Neuronal stem cell (in vitro differentiated cells): Measurements from ENCODE around the gene EMID1.

Source experiments
- DNase-seq: peaks from one replicate; pipeline ENCODE4 v3.0.0-alpha.2; 2013; ENCODE audit warnings: low spot score
- H2AFZ ChIP-seq: one replicate; pipeline ENCODE4 v1.6.1; 2013; ENCODE audit warnings: mild to moderate bottlenecking, low read length, inconsistent platforms
- H2AK5ac ChIP-seq: 2 replicates; pipeline ENCODE4 v1.6.1; 2013; ENCODE audit warnings: low read depth, mild to moderate bottlenecking, inconsistent platforms, low read length, moderate library complexity, mixed read lengths
- H2BK120ac ChIP-seq: 2 replicates; pipeline ENCODE4 v1.6.1; 2013; ENCODE audit warnings: low read depth, mild to moderate bottlenecking, inconsistent platforms, low read length, moderate library complexity, mixed read lengths
- H2BK12ac ChIP-seq: one replicate; pipeline ENCODE4 v1.6.1; 2013; ENCODE audit warnings: low read length, inconsistent platforms
- H2BK15ac ChIP-seq: 2 replicates; pipeline ENCODE4 v1.6.1; 2013; ENCODE audit warnings: mild to moderate bottlenecking, low read length, inconsistent platforms, mixed read lengths
- H2BK5ac ChIP-seq: one replicate; pipeline ENCODE4 v1.6.1; 2013; ENCODE audit warnings: inconsistent platforms, mild to moderate bottlenecking, low read length, moderate library complexity
- H3K14ac ChIP-seq: one replicate; pipeline ENCODE4 v1.6.1; 2013; ENCODE audit warnings: low read length, inconsistent platforms
- H3K18ac ChIP-seq: 2 replicates; pipeline ENCODE4 v1.6.1; 2013; ENCODE audit warnings: low read length, inconsistent platforms
- H3K23ac ChIP-seq: 2 replicates; pipeline ENCODE4 v1.6.1; 2013; ENCODE audit warnings: low read depth, mild to moderate bottlenecking, mixed read lengths, low read length, inconsistent platforms; ENCODE audit not compliant: poor library complexity
- H3K27ac ChIP-seq: replicated peaks from 3 replicates; pipeline ENCODE4 v1.5.1; 2013; ENCODE audit warnings: low read length, inconsistent platforms
- H3K27me3 ChIP-seq, 3 experiments: 2 replicates each; pipeline ENCODE4 v1.6.1; 2013; ENCODE audit warnings: low read length in 3 of 3, mild to moderate bottlenecking in 2 of 3, inconsistent platforms in 1 of 3, low read depth in 1 of 3, mixed read lengths in 1 of 3, moderate library complexity in 1 of 3; ENCODE audit not compliant: control insufficient read depth in 3 of 3, insufficient read depth in 3 of 3
- H3K36me3 ChIP-seq, 2 donors: replicated peaks in 1 of 2; 2 replicates each; pipeline ENCODE4 v1.6.1; 2013; ENCODE audit warnings: low read length in 2 of 2; ENCODE audit not compliant: control insufficient read depth in 2 of 2, insufficient read depth in 2 of 2
- H3K4ac ChIP-seq: 2 replicates; pipeline ENCODE4 v1.6.1; 2013; ENCODE audit warnings: inconsistent platforms, mild to moderate bottlenecking, low read length, moderate library complexity
- H3K4me1 ChIP-seq, 2 donors: 1 replicate in 1 of 2; 2 replicates in 1 of 2; pipeline ENCODE4 v1.6.1; 2013; ENCODE audit warnings: low read length in 2 of 2, low read depth in 1 of 2; ENCODE audit not compliant: control insufficient read depth in 2 of 2, insufficient read depth in 1 of 2
- H3K4me2 ChIP-seq: one replicate; pipeline ENCODE4 v1.6.1; 2013; ENCODE audit warnings: mild to moderate bottlenecking, low read length, inconsistent platforms; ENCODE audit not compliant: insufficient read depth, poor library complexity, severe bottlenecking
- H3K4me3 ChIP-seq, 2 donors: 2 replicates each; pipeline ENCODE4 v1.5.1; 2013; ENCODE audit warnings: low read length in 2 of 2, mild to moderate bottlenecking in 2 of 2, inconsistent platforms in 1 of 2, moderate library complexity in 1 of 2
- H3K79me1 ChIP-seq: one replicate; pipeline ENCODE4 v1.6.1; 2013; ENCODE audit warnings: low read depth, mild to moderate bottlenecking, inconsistent platforms, low read length, moderate library complexity
- H3K9ac ChIP-seq: one replicate; pipeline ENCODE4 v1.6.1; 2013; ENCODE audit warnings: mild to moderate bottlenecking, low read depth, low read length, inconsistent platforms; ENCODE audit not compliant: poor library complexity
- H3K9me3 ChIP-seq, 2 donors: replicated peaks in 1 of 2; 2 replicates each; pipeline versions ENCODE3 to v1.6.1; 2013; ENCODE audit warnings: low read length in 2 of 2, mild to moderate bottlenecking in 2 of 2, inconsistent platforms in 1 of 2, low read depth in 1 of 2, mixed read lengths in 1 of 2, moderate library complexity in 1 of 2; ENCODE audit not compliant: control insufficient read depth in 2 of 2, insufficient read depth in 1 of 2
- H4K8ac ChIP-seq: one replicate; pipeline ENCODE4 v1.6.1; 2013; ENCODE audit warnings: low read depth, mild to moderate bottlenecking, inconsistent platforms, low read length, moderate library complexity
- H4K91ac ChIP-seq: one replicate; pipeline ENCODE4 v1.6.1; 2013; ENCODE audit warnings: low read length, low read depth, mild to moderate bottlenecking, inconsistent platforms; ENCODE audit not compliant: poor library complexity
- WGBS, 2 donors: extraction: QIAGEN DNeasy Blood & Tissue Kit; methylation state at CpG; one replicate each; pipeline ENCODE4 v1.1.7; 2013; ENCODE audit warnings: missing lambda C conversion rate in 2 of 2, mixed read lengths in 1 of 2; ENCODE audit not compliant: insufficient read length in 2 of 2, insufficient replicate concordance in 1 of 2; ENCODE audit errors: extremely low coverage in 2 of 2; 5-methylcytosine and 5-hydroxymethylcytosine counted together

EMID1 gene

DNA sequence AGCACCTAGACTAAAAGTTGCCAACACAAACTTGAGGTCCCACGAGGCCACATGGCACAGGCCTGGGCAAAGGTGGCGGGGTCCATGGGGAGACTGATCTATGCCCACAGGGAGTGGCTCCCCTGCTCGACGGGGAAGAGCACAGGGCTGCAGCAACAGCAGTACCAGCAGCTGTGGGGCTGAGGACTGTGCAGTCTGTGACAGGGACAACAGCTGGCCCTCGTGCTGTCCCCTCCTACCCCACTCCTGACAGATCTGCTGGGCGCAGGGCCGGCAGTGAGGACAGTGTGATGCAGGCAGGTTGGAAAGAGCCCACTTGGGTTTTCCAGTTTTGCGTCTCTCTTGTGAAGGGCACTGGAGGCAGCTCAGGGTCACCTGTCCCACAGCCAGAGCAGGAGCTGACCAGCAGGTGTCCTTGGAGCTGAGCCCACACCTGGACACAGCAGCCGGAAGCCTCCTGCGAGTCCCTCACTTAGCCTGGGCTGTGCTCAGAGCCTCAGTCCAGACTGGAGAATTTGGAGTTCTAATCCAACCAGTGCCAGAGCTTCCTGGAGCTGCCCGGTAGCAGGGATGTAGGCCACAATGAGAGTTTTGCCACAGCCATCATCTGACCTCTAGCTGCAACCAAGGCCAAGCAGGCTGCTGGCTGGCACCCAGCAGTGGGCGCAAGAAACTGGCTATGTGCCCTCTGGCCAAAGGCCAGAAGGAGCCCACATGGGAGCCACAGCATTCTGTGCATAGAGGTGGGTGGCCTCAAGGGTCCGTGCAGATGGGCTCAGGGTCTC is 97.2 kb downstream of the EMID1 start:
- Histone ChIP-seq H3K23ac (no peak overlapping the region), H2BK120ac (no peak overlapping the region), H3K4me3 (no peak overlapping the region), H3K79me1 (no peaks in the 10 kb centered on the region), H4K8ac (no peak overlapping the region), H2AK5ac (peak overlapping the region; percentile 56), H2BK12ac (no peak overlapping the region), H3K4ac (no peak overlapping the region), H3K9ac (no peak overlapping the region), H2AFZ (no peak overlapping the region), H3K4me1 (peaks cover 3 to 5% of the 10 kb centered on the region in 2 donors), H3K27me3 (peaks cover 0 to 4% (median 0%) of the 10 kb centered on the region in 3 experiments), H2BK15ac (peak overlapping the region; percentile 60), H4K91ac (no peak overlapping the region), H3K36me3 (peaks cover 24 to 40% of the 10 kb centered on the region in 2 donors), H2BK5ac (no peak overlapping the region), H3K18ac (peak overlapping the region; percentile 73), H3K4me2 (no peak overlapping the region), H3K27ac (no peak overlapping the region), H3K14ac (no peak overlapping the region), H3K9me3 (no peaks in the 10 kb centered on the region)
- no CpG with 5 or more reads among the region's 13 CpGs for WGBS, 2 donors
- no peak for DNase-seq

GRCh38 chr22:29305836-29306174 is 100.1 kb downstream of the EMID1 start:
- Histone ChIP-seq H3K23ac (peak overlapping the region; percentile 44), H3K9ac (no peak overlapping the region), H3K14ac (no peak overlapping the region), H2BK12ac (peak overlapping the region; percentile 27), H4K8ac (no peak overlapping the region), H3K36me3 (peaks cover 4 to 11% of the 10 kb centered on the region in 2 donors), H3K4me2 (peak overlapping the region; percentile 90), H3K4me1 (peaks cover 16 to 18% of the 10 kb centered on the region in 2 donors), H3K9me3 (no peaks in the 10 kb centered on the region), H3K27ac (no peak overlapping the region), H4K91ac (no peak overlapping the region), H3K79me1 (peaks cover 4% of the 10 kb centered on the region), H3K18ac (peak overlapping the region; percentile 50), H2AK5ac (no peak overlapping the region), H3K27me3 (peaks cover 0 to 4% (median 0%) of the 10 kb centered on the region in 3 experiments), H2BK5ac (no peak overlapping the region), H3K4ac (no peak overlapping the region), H2BK120ac (no peak overlapping the region), H2BK15ac (peak overlapping the region; percentile 93), H3K4me3 (peak overlapping the region; percentile 59 to 61), H2AFZ (peak overlapping the region; percentile 99)
- no CpG with 5 or more reads among the region's 7 CpGs for WGBS, 2 donors
- no peak for DNase-seq

GRCh38 chr22:29306175-29306834 is 100.6 kb downstream of the EMID1 start, which contains the start of gene GAS2L1:
TSS of gene GAS2L1 (plus strand) at chr22:29306650. CDS start at chr22:29308106, 1,456 bp downstream.
- Histone ChIP-seq H3K27ac (peak within 1 kb of the TSS; percentile 88), H3K18ac (peak within 1 kb of the TSS; percentile 98), H3K4me2 (peak within 1 kb of the TSS; percentile 90), H3K36me3 (peaks cover 2 to 6% of the 10 kb centered on the region in 2 donors), H3K79me1 (peaks cover 4% of the 10 kb centered on the region), H3K9ac (no peak within 1 kb of the TSS), H4K91ac (peak within 1 kb of the TSS; percentile 82), H3K23ac (peak within 1 kb of the TSS; percentile 45), H3K14ac (no peak within 1 kb of the TSS), H3K9me3 (no peaks in the 10 kb centered on the region), H3K27me3 (peaks cover 0 to 4% (median 0%) of the 10 kb centered on the region in 3 experiments), H3K4me3 (peak within 1 kb of the TSS; percentile 59 to 83), H2AK5ac (peak within 1 kb of the TSS; percentile 71), H2AFZ (peak within 1 kb of the TSS; percentile 99), H2BK120ac (peak within 1 kb of the TSS; percentile 84), H2BK12ac (peak within 1 kb of the TSS; percentile 27), H3K4me1 (peaks cover 20 to 23% of the 10 kb centered on the region in 2 donors), H2BK15ac (peak within 1 kb of the TSS; percentile 99), H2BK5ac (peak within 1 kb of the TSS; percentile 97), H4K8ac (no peak within 1 kb of the TSS), H3K4ac (peak within 1 kb of the TSS; percentile 77)
- peak; percentile 61 for DNase-seq
- WGBS, 2 donors: no CpG with 5 or more reads among the region's 40 CpGs
